AG10803 (cell line): ENCODE data around the gene RSRC1.

Source experiments
- DNase-seq: peaks from one replicate; pipeline ENCODE4 v3.0.0; 2010; ENCODE audit warnings: low read depth
- H3K4me3 ChIP-seq: 2 replicates; pipeline ENCODE4 v1.5.1; 2011; ENCODE audit warnings: mild to moderate bottlenecking, low read length, control low read depth
- CTCF ChIP-seq: conservative IDR thresholded peaks from 2 replicates; pipeline ENCODE4 v1.5.1; 2011; ENCODE audit warnings: mild to moderate bottlenecking, low read length, control low read depth, inconsistent platforms

The RSRC1 gene

GRCh38 chr3:158456114-158456513 is 346.2 kb downstream of the RSRC1 start:
- no peak for DNase-seq
- no peak for TF ChIP-seq CTCF
- no peak overlapping the region for H3K4me3 ChIP-seq

DNA sequence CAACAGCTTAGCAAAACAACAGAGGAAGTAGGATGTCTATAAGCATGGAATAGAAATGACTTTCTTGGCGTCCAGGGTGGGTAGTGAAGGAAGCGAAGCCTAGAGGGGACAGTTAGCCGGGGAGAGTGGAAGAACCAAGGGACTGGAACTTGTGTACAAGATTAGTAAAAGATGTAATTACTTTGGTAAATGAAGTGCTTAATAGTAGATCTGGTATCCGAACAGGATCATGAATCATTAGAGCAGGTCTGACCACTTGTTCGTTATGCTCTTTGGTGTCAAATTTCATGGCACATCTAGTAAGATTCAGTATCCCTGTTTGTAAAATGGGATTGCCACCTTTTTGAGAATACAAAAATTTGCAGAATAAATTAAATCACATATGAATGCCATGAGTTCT is 348.6 kb downstream of the RSRC1 start:
- no peak overlapping the region for H3K4me3 ChIP-seq
- DNase-seq: no peak
- no peak for TF ChIP-seq CTCF

DNA sequence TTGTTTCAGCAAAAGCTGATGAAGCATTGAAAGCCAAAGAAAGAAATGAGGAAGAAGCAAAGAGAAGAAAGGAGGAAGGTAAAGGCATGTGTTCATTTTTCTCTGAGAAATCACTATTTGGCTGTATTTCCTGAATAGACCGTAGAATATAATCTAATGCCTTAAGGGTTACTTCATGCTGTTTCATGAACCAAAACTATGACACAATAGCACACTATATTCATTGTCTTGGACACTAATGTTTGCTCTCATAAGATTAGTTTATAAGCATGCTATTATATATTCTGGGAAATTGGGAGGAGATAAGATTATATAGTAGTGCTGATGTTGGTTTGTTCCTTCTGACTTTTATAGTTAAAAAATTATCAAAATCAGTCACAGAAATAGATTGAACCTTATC is 351.0 kb downstream of the RSRC1 start:
- TF ChIP-seq CTCF: no peak
- no peak overlapping the region for H3K4me3 ChIP-seq
- DNase-seq: no peak

GRCh38 chr3:158463556-158463955 is 353.7 kb downstream of the RSRC1 start:
- DNase-seq: no peak
- no peak overlapping the region for H3K4me3 ChIP-seq
- TF ChIP-seq CTCF: no peak

DNA sequence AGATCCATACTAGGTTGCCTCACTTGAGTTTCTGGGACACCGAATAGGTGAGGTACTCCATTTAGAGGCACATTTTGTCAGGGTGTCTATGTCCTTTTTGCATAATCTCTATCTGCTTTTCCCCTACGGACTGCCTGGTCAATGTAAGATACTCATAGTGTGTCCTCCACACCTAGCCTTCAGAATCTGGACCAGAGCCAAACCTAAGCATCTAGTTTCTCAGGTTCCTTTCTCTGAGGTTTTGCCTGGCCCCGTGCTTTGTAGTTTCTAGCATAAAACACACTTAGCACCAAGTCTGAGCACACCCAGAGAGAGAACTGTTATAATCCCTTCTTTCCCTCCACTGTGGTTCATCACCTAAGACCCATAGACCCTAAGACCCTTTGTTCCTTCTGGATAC is 355.2 kb downstream of the RSRC1 start:
- TF ChIP-seq CTCF: no peak
- DNase-seq: no peak
- no peak overlapping the region for H3K4me3 ChIP-seq

GRCh38 chr3:158470944-158471638 is 361.2 kb downstream of the RSRC1 start:
- TF ChIP-seq CTCF: no peak
- no peak overlapping the region for H3K4me3 ChIP-seq
- DNase-seq: peak; percentile 44

DNA sequence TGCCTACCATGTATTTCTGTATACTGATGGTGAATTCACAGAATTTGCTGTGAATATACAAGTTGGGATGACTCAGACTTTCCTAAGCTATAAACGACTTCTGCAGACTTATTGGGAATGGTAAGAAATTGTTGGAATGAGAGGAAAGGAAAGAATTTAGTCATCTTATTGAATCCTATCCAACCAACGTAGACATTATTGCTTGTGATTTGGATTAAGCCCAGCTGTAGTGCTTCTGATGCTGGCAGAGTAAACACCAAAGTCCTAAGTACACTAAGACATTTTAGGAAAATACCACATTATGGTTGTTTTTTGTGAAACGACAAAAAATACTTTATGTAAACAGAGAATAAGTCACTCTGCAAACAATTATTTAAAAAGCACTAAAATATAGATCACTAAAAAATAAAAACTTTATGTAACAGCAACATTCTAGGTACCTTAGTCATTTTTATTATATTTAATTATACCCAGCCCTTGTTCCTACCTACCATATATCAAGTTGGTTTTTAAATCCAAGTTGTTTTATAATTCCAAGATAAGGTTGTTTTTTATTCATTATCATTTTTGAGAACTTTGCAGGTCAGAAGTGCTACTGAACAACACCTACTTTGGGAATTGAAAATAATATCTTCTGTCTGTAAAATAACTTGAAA is 361.9 kb downstream of the RSRC1 start:
- TF ChIP-seq CTCF: no peak
- H3K4me3 ChIP-seq: no peak overlapping the region
- DNase-seq: peak; percentile 93
